Loucy (cell line): ENCODE measurements around the gene IRAK1.
A peak's percentile ranks its signal among the peaks of the same experiment; 100 is the strongest.

ENCODE experiments used
- H2AFZ ChIP-seq: fragments of 200-600 bp; sonication (generic); 2 replicates; pipeline ENCODE4 v1.6.0; 2016; ENCODE audit warnings: antibody characterized with exemption, mild to moderate bottlenecking, low read length, moderate library complexity
- H3F3A ChIP-seq: fragments of 200-600 bp; 2 replicates; pipeline ENCODE4 v1.6.0; 2016; ENCODE audit warnings: antibody characterized with exemption, low read depth, mild to moderate bottlenecking
- H3K27me3 ChIP-seq: fragments of 200-600 bp; sonication (generic); 2 replicates; pipeline ENCODE4 v1.6.1; 2014; ENCODE audit warnings: low read length, mild to moderate bottlenecking; ENCODE audit not compliant: insufficient read depth, poor library complexity, severe bottlenecking
- H3K36me3 ChIP-seq: fragments of 200-600 bp; sonication (generic); 2 replicates; pipeline ENCODE4 v1.6.1; 2016; ENCODE audit warnings: low read length; ENCODE audit not compliant: insufficient read depth
- H3K4me1 ChIP-seq: fragments of 200-600 bp; sonication (generic); 2 replicates; pipeline ENCODE4 v1.5.1; 2014; ENCODE audit warnings: low read length, mild to moderate bottlenecking; ENCODE audit not compliant: insufficient read depth, poor library complexity, severe bottlenecking
- H3K4me2 ChIP-seq: fragments of 200-600 bp; sonication (generic); 2 replicates; pipeline ENCODE4 v1.6.0; 2014; ENCODE audit warnings: antibody characterized with exemption, low read length, low read depth, mild to moderate bottlenecking; ENCODE audit not compliant: poor library complexity, severe bottlenecking
- H3K4me3 ChIP-seq: fragments of 200-600 bp; sonication (generic); 2 replicates; pipeline ENCODE4 v1.5.1; 2014; ENCODE audit warnings: low read length, mild to moderate bottlenecking, mixed read lengths; ENCODE audit not compliant: poor library complexity, severe bottlenecking
- H3K79me2 ChIP-seq: fragments of 200-600 bp; sonication (generic); 2 replicates; pipeline ENCODE4 v1.6.1; 2014; ENCODE audit warnings: low read length; ENCODE audit not compliant: insufficient read depth
- H3K9ac ChIP-seq: fragments of 200-600 bp; sonication (generic); 2 replicates; pipeline ENCODE4 v1.6.0; 2014; ENCODE audit warnings: mild to moderate bottlenecking, low read depth, low read length, moderate library complexity; ENCODE audit not compliant: poor library complexity, severe bottlenecking
- H3K9me2 ChIP-seq: fragments of 200-600 bp; sonication (generic); replicated peaks from 2 replicates; pipeline ENCODE4 v1.6.1; 2016; ENCODE audit warnings: low read depth, low read length, mixed read lengths
- H3K9me3 ChIP-seq: fragments of 200-600 bp; sonication (generic); 2 replicates; pipeline ENCODE4 v1.6.1; 2014; ENCODE audit warnings: mild to moderate bottlenecking, antibody characterized with exemption, low read length, low read depth; ENCODE audit not compliant: insufficient read depth
- H4K20me1 ChIP-seq: fragments of 200-600 bp; sonication (generic); 2 replicates; pipeline ENCODE4 v1.6.0; 2014; ENCODE audit warnings: antibody characterized with exemption, low read length, mild to moderate bottlenecking; ENCODE audit not compliant: insufficient read depth, poor library complexity, severe bottlenecking
- EZH2phosphoT487 ChIP-seq: fragments of 200-600 bp; IDR thresholded peaks from 2 replicates; pipeline ENCODE4 v1.6.1; 2018; ENCODE audit warnings: antibody characterized with exemption, mild to moderate bottlenecking, moderate library complexity, borderline replicate concordance
- TF ChIP-seq, protein P1 (sequence below): fragments of 200-600 bp; sonication (generic); conservative IDR thresholded peaks from 2 replicates; pipeline ENCODE4 v1.5.1; 2014; ENCODE audit warnings: mild to moderate bottlenecking, antibody characterized with exemption, low read length

IRAK1 gene

DNA sequence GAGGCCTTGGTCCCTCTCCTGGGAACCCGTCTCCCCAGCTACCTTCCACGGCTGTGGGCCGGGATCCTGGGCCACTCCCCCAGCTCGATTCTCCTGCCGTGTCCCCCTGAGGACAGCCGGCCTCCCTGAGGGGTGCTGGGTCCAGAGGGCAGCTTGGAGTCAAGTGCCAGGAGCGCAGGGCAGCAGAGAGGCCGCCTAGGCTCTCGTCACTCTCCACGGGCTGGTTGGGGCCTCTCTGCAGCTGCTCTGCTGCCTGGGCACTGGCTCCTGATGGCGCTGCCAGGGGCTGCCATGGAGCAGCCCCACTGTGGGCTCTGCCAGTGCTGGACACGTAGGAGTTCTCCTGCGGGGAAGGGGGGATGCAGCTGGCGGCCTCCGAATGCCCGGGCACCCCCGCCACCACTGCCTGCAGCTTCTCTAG is 6.7 kb downstream of the IRAK1 start:
- H2AFZ ChIP-seq, result no peak overlapping the region
- H4K20me1 ChIP-seq, result peaks cover 3% of the 10 kb centered on the region
- TF ChIP-seq, protein P1, sequence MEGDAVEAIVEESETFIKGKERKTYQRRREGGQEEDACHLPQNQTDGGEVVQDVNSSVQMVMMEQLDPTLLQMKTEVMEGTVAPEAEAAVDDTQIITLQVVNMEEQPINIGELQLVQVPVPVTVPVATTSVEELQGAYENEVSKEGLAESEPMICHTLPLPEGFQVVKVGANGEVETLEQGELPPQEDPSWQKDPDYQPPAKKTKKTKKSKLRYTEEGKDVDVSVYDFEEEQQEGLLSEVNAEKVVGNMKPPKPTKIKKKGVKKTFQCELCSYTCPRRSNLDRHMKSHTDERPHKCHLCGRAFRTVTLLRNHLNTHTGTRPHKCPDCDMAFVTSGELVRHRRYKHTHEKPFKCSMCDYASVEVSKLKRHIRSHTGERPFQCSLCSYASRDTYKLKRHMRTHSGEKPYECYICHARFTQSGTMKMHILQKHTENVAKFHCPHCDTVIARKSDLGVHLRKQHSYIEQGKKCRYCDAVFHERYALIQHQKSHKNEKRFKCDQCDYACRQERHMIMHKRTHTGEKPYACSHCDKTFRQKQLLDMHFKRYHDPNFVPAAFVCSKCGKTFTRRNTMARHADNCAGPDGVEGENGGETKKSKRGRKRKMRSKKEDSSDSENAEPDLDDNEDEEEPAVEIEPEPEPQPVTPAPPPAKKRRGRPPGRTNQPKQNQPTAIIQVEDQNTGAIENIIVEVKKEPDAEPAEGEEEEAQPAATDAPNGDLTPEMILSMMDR, result no peak
- TF ChIP-seq EZH2phosphoT487, result no peak
- no peak overlapping the region for H3K9ac ChIP-seq
- H3K4me2 ChIP-seq, result peak overlapping the region; percentile 34
- no peaks in the 10 kb centered on the region for H3K9me3 ChIP-seq
- no peak overlapping the region for H3K4me3 ChIP-seq
- no peaks in the 10 kb centered on the region for H3F3A ChIP-seq
- no peaks in the 10 kb centered on the region for H3K9me2 ChIP-seq
- no peaks in the 10 kb centered on the region for H3K27me3 ChIP-seq
- H3K79me2 ChIP-seq, result peaks cover 26% of the 10 kb centered on the region
- H3K4me1 ChIP-seq, result no peaks in the 10 kb centered on the region
- H3K36me3 ChIP-seq, result peaks cover 7% of the 10 kb centered on the region; the same call in 1 of the 2 replicates

DNA sequence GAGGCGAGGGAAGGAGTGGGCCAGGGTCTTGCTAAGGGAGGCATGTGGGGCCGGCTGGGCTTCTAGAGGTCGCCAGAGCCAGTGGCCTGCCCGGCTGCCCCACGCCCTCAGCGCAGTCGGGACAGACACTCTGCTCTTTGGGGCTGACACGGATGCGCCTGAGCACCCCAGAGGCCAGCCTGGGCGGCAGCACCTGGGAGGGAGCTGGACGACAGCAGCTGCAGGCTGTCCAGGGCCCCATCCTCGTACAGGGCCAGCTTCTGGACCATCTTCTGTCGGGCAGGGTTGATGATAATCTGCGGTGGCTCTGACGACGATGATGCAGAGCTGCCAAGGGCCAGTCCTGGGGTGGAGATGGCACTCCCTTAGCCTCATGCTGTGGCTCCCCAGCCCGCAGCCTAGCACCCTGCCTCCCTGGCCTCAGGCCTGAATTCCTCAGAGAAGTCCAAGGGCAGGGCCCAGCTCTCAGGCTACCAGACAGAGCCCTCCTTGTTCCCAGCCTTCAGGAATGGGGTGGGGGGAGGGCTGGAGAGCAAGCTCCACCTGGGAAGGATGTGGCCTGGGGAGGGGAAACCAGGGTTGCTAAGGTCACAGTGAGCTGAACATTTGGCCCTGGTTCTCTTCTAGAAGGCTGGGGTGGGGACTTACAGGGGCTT is 7.2 kb downstream of the IRAK1 start:
- no peak overlapping the region for H3K9ac ChIP-seq
- no peak overlapping the region for H3K4me3 ChIP-seq
- H2AFZ ChIP-seq, result no peak overlapping the region
- no peaks in the 10 kb centered on the region for H3K9me3 ChIP-seq
- H3K9me2 ChIP-seq, result no peaks in the 10 kb centered on the region
- H3K79me2 ChIP-seq, result peaks cover 20% of the 10 kb centered on the region
- H3K27me3 ChIP-seq, result no peaks in the 10 kb centered on the region
- peaks cover 7% of the 10 kb centered on the region; the same call in 1 of the 2 replicates for H3K36me3 ChIP-seq
- peaks cover 3% of the 10 kb centered on the region for H4K20me1 ChIP-seq
- no peaks in the 10 kb centered on the region for H3K4me1 ChIP-seq
- TF ChIP-seq, protein P1, result no peak
- no peak for TF ChIP-seq EZH2phosphoT487
- H3F3A ChIP-seq, result no peaks in the 10 kb centered on the region
- H3K4me2 ChIP-seq, result no peak overlapping the region

DNA sequence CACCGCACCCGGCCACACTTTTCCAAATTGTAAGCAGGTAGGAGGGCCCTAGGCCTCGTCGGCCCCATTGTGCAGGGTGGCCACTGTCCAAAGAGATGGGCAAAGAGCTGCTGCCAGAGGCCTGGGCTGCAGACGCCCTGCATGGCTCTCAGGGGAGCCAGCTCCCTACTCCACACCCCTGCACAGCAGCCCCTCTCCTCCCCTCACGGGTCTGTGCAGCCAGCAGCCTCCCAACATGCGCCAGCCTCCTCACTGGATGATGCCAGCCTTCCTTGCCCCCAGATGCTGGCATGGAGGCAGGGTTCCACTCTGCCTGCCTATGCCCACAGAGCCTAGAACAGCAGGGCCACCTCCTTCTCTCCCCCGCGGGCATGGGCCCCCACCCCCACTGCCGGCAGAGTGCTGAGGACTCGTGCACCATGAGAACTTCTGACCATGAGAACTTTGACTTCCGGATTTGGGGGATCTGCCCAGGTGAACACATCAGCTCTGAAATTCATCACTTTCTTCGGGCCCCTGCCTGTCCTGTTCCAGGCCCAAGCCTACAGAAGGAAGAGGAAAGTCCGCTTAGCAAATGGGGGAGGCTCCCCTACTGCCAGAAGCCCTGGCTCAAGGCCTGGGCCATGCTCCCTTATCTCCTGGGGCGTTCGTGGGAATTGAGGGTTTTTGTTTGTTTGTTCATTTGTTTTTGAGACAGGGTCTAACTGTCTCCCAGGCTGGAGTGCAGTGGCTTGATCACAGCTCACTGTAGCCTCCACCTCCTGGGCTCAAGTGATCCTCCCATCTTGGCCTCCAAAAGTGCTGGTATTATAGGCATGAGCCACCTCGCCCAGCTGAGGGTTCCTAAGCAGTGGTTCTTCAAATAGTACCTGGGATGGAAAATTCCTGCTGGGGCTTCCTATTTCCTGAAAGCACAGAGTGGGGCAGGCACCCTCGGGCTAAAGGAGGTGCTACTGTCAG is 8.0 kb downstream of the IRAK1 start:
- Histone ChIP-seq H3K4me3 (no peak overlapping the region), H4K20me1 (peaks cover 3% of the 10 kb centered on the region), H3K9me3 (no peaks in the 10 kb centered on the region), H2AFZ (no peak overlapping the region), H3K9ac (no peak overlapping the region), H3K4me2 (no peak overlapping the region), H3K9me2 (no peaks in the 10 kb centered on the region), H3K4me1 (no peaks in the 10 kb centered on the region), H3K79me2 (peaks cover 12% of the 10 kb centered on the region; the same call in 1 of the 2 replicates), H3F3A (no peaks in the 10 kb centered on the region), H3K36me3 (peaks cover 7% of the 10 kb centered on the region; the same call in 1 of the 2 replicates), H3K27me3 (no peaks in the 10 kb centered on the region)
- TF ChIP-seq EZH2phosphoT487, result no peak
- TF ChIP-seq, protein P1, result no peak
